HG03432 (cell line): ENCODE measurements around the gene METTL1.

ENCODE experiments used
- ATAC-seq: cut with Tn5 transposase; IDR thresholded peaks from one replicate; pipeline ENCODE4 v1.9.1; 2021; ENCODE audit warnings: mild to moderate bottlenecking, moderate library complexity; ENCODE audit not compliant: unreplicated experiment

Gene METTL1

GRCh38 chr12:57738661-57739237, 33.2 kb downstream of the METTL1 start, which contains the start of gene AGAP2:
AGAP2 (minus strand) TSS chr12:57738742; CDS start chr12:57738246, 496 bp downstream.
- ATAC-seq: no peak

- ATAC-seq: no peak
Measured at GRCh38 chr12:57737467-57738460, 34.1 kb downstream of the METTL1 start.

GRCh38 chr12:57736741-57737466, 35.0 kb downstream of the METTL1 start:
- no peak for ATAC-seq

- no peak for ATAC-seq
Measured at GRCh38 chr12:57735952-57736740, 35.8 kb downstream of the METTL1 start.

GRCh38 chr12:57735198-57735855, 36.6 kb downstream of the METTL1 start:
- ATAC-seq: no peak

- no peak for ATAC-seq
Measured at GRCh38 chr12:57734591-57734990, 37.3 kb downstream of the METTL1 start.

- ATAC-seq: no peak
Measured at GRCh38 chr12:57733928-57734327, 38.0 kb downstream of the METTL1 start.

- ATAC-seq: no peak
Measured at GRCh38 chr12:57732726-57733593, 38.9 kb downstream of the METTL1 start.

- ATAC-seq: no peak
Measured at GRCh38 chr12:57732270-57732669, 39.6 kb downstream of the METTL1 start.

- ATAC-seq: no peak
Measured at GRCh38 chr12:57731411-57732080, 40.4 kb downstream of the METTL1 start.

- no peak for ATAC-seq
Measured at GRCh38 chr12:57730336-57731067, 41.4 kb downstream of the METTL1 start.

GRCh38 chr12:57729321-57729844, 42.5 kb downstream of the METTL1 start:
- ATAC-seq: no peak

- no peak for ATAC-seq
Measured at GRCh38 chr12:57727758-57728395, 44.0 kb downstream of the METTL1 start.

GRCh38 chr12:57726884-57727757, 44.8 kb downstream of the METTL1 start:
- no peak for ATAC-seq

GRCh38 chr12:57726151-57726883, 45.6 kb downstream of the METTL1 start:
- ATAC-seq: no peak

GRCh38 chr12:57725851-57726150, 46.1 kb downstream of the METTL1 start:
- no peak for ATAC-seq
